Measurements from ENCODE around the gene NFYC.
A peak's percentile ranks its signal among the peaks of the same experiment; 100 is the strongest.
"Not testable (repeated sequence)": the region's sequence is repeated elsewhere in the genome, so short reads cannot be mapped to it uniquely, and the experiment has no call there.

NFYC gene

GRCh38 chr1:40665335-40666171 lies 26.0 kb upstream of the NFYC start, which contains the start of gene RIMS3:
RIMS3 (minus strand) TSS chr1:40665682; CDS start chr1:40641925, 23,757 bp downstream.
- DNase-seq (ENCODE audit: low read depth in 2 of 2): peak; percentile 74 to 87

GRCh38 chr1:40668769-40669525 lies 22.6 kb upstream of the NFYC start:
- DNase-seq (ENCODE audit: low read depth in 2 of 2): peak; percentile 78 to 89

- no peak for DNase-seq (ENCODE audit: low read depth in 2 of 2)
Observed at GRCh38 chr1:40673452-40673851, 18.1 kb upstream of the NFYC start.

- DNase-seq (ENCODE audit: low read depth in 2 of 2): no peak
Observed at GRCh38 chr1:40676501-40676900, 15.0 kb upstream of the NFYC start.

- DNase-seq (ENCODE audit: low read depth in 2 of 2): no peak
Observed at GRCh38 chr1:40679165-40679953, 12.1 kb upstream of the NFYC start.

GRCh38 chr1:40684669-40685068 lies 6.8 kb upstream of the NFYC start:
- no peak for DNase-seq (ENCODE audit: low read depth in 2 of 2)

- no peak for DNase-seq (ENCODE audit: low read depth in 2 of 2)
Observed at GRCh38 chr1:40687059-40687458, 4.4 kb upstream of the NFYC start.

- no peak for DNase-seq (ENCODE audit: low read depth in 2 of 2)
Observed at GRCh38 chr1:40687661-40688060, 3.8 kb upstream of the NFYC start.

- DNase-seq (ENCODE audit: low read depth in 2 of 2): no peak
Observed at GRCh38 chr1:40689737-40690136, 1.8 kb upstream of the NFYC start.

- no peak for DNase-seq (ENCODE audit: low read depth in 2 of 2)
Observed at GRCh38 chr1:40690771-40691537, 550 bp upstream of the NFYC start.

GRCh38 chr1:40692429-40692895 lies 958 bp downstream of the NFYC start:
- DNase-seq (ENCODE audit: low read depth in 2 of 2): no peak

- DNase-seq (ENCODE audit: low read depth in 2 of 2): no peak
Observed at GRCh38 chr1:40693425-40693824, 1.9 kb downstream of the NFYC start.

GRCh38 chr1:40694353-40694874 lies 2.9 kb downstream of the NFYC start:
- no peak for DNase-seq (ENCODE audit: low read depth in 2 of 2)

- DNase-seq (ENCODE audit: low read depth in 2 of 2): no peak
Observed at GRCh38 chr1:40696294-40696693, 4.8 kb downstream of the NFYC start.

GRCh38 chr1:40697436-40697835 lies 5.9 kb downstream of the NFYC start:
- no peak for DNase-seq (ENCODE audit: low read depth in 2 of 2)

- no peak for DNase-seq (ENCODE audit: low read depth in 2 of 2)
Observed at GRCh38 chr1:40699787-40700186, 8.3 kb downstream of the NFYC start.

GRCh38 chr1:40701684-40702083 lies 10.2 kb downstream of the NFYC start:
- no peak for DNase-seq (ENCODE audit: low read depth in 2 of 2)

- not testable (repeated sequence) for DNase-seq (ENCODE audit: low read depth in 2 of 2)
Observed at GRCh38 chr1:40702810-40703209, 11.3 kb downstream of the NFYC start.

- no peak for DNase-seq (ENCODE audit: low read depth in 2 of 2)
Observed at GRCh38 chr1:40703316-40703715, 11.8 kb downstream of the NFYC start.

- DNase-seq (ENCODE audit: low read depth in 2 of 2): no peak
Observed at GRCh38 chr1:40704817-40705733, 13.6 kb downstream of the NFYC start.

All from stimulated activated CD4-positive, alpha-beta T cell treated with anti-CD3 and anti-CD28 coated beads, Interleukin-4, amount 100 ng/mL, for 48 hours (primary cell).